IPS-11a (cell line): ENCODE data around the gene MYO7A.
A peak's percentile ranks its signal among the peaks of the same experiment; 100 is the strongest.

ENCODE experiments used
- H3K4me3 ChIP-seq: one replicate; pipeline ENCODE4 v1.5.1; 2013; ENCODE audit warnings: low read depth, low read length, control low read depth

The MYO7A gene

GRCh38 chr11:77127920-77128691, at the start of gene MYO7A:
MYO7A (plus strand) TSS chr11:77128246; CDS start chr11:77130635, 2,389 bp downstream.
- peak within 1 kb of the TSS; percentile 37 for H3K4me3 ChIP-seq

- H3K4me3 ChIP-seq: no peak overlapping the region
Observed at GRCh38 chr11:77079666-77080065, 48.4 kb upstream of the MYO7A start.

- no peak overlapping the region for H3K4me3 ChIP-seq
Observed at GRCh38 chr11:77080643-77081210, 47.3 kb upstream of the MYO7A start.

GRCh38 chr11:77081381-77081851, 46.6 kb upstream of the MYO7A start:
- no peak overlapping the region for H3K4me3 ChIP-seq

GRCh38 chr11:77081976-77082836, 45.8 kb upstream of the MYO7A start:
- no peak overlapping the region for H3K4me3 ChIP-seq

GRCh38 chr11:77082838-77083565, 45.0 kb upstream of the MYO7A start:
- no peak overlapping the region for H3K4me3 ChIP-seq

- no peak overlapping the region for H3K4me3 ChIP-seq
Observed at GRCh38 chr11:77083566-77084245, 44.3 kb upstream of the MYO7A start.

- no peak overlapping the region for H3K4me3 ChIP-seq
Observed at GRCh38 chr11:77084581-77085191, 43.4 kb upstream of the MYO7A start.

- H3K4me3 ChIP-seq: no peak overlapping the region
Observed at GRCh38 chr11:77085652-77086051, 42.4 kb upstream of the MYO7A start.

- no peak overlapping the region for H3K4me3 ChIP-seq
Observed at GRCh38 chr11:77086521-77087472, 41.2 kb upstream of the MYO7A start.

- H3K4me3 ChIP-seq: no peak overlapping the region
Observed at GRCh38 chr11:77087723-77088225, 40.3 kb upstream of the MYO7A start.

- H3K4me3 ChIP-seq: no peak overlapping the region
Observed at GRCh38 chr11:77088236-77089003, 39.6 kb upstream of the MYO7A start.

- no peak overlapping the region for H3K4me3 ChIP-seq
Observed at GRCh38 chr11:77089004-77089545, 39.0 kb upstream of the MYO7A start.

- no peak overlapping the region for H3K4me3 ChIP-seq
Observed at GRCh38 chr11:77090046-77090372, 38.0 kb upstream of the MYO7A start.

GRCh38 chr11:77090373-77091111, 37.5 kb upstream of the MYO7A start:
- H3K4me3 ChIP-seq: no peak overlapping the region

- H3K4me3 ChIP-seq: no peak overlapping the region
Observed at GRCh38 chr11:77091146-77091940, 36.7 kb upstream of the MYO7A start.
